ENCODE results near the gene SRRM4.

DNA sequence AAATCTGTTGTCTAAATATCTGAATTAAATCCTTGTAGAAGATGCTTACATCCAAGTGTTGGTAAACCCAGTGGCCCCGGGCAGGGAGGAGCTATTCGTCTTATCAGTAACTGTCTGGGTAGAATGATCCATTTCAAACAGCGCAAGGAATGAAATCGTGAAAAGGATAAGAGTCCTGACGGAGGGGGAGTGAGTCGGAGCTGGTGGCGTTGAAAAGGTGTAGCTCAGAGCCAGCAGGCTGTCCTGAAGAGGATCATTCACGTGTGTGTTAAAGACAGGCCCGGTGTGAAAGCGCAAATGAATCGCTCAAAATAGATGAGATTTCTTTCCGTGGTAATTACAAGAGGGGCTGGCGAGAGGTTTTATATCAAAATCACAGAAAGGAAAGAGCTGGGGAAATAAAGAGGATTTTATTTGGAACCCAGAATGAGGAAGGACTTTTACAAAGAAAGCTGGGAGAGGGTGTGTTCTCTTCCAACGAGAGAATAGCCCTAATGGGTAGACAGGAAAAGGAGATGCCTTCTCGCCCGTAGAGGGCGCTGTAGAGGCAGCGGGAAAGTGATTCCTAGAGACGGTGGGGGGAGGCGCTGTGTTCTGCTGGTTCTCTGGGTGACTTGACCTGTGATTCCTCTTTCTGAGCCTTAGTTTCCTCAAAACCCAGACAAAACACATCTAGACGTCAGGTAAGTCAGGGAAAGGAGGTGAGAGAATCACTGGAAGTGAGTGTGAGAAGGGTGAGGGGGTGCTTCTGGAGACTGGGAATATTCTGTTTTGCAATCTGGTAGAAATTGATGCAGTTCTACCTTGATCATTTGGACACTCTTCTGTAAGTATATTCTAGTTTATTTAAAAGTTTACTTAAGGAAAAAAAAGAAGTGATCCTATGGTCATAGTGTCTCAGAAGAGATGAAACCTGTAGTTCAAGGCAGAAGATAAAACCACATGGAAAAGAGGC, 39.3 kb downstream of the SRRM4 start:
- TF ChIP-seq, protein P1, sequence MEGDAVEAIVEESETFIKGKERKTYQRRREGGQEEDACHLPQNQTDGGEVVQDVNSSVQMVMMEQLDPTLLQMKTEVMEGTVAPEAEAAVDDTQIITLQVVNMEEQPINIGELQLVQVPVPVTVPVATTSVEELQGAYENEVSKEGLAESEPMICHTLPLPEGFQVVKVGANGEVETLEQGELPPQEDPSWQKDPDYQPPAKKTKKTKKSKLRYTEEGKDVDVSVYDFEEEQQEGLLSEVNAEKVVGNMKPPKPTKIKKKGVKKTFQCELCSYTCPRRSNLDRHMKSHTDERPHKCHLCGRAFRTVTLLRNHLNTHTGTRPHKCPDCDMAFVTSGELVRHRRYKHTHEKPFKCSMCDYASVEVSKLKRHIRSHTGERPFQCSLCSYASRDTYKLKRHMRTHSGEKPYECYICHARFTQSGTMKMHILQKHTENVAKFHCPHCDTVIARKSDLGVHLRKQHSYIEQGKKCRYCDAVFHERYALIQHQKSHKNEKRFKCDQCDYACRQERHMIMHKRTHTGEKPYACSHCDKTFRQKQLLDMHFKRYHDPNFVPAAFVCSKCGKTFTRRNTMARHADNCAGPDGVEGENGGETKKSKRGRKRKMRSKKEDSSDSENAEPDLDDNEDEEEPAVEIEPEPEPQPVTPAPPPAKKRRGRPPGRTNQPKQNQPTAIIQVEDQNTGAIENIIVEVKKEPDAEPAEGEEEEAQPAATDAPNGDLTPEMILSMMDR (conservative IDR thresholded peaks at IDR 0.05; ENCODE audit: low read depth, low read length), result peak; percentile 76
- no peak for TF ChIP-seq EZH2 (IDR thresholded peaks at IDR 0.05; ENCODE audit: low read length, unreplicated experiment)
